ENCODE measurements around the gene CGREF1.
"Not testable (repeated sequence)": the region's sequence is repeated elsewhere in the genome, so short reads cannot be mapped to it uniquely, and the experiment has no call there.

Gene CGREF1

GRCh38 chr2:27123302-27124150 is 4.6 kb upstream of the CGREF1 start, which contains the start of gene ABHD1:
Gene ABHD1 (plus strand): TSS chr2:27123815. CDS start chr2:27123949, 134 bp downstream.
- Histone ChIP-seq H3K27ac (ENCODE audit: poor library complexity, severe bottlenecking) (no peak within 1 kb of the TSS), H3K36me3 (ENCODE audit: low read depth) (no peaks in the 10 kb centered on the region), H3K27me3 (ENCODE audit: insufficient read depth, poor library complexity, severe bottlenecking) (no peaks in the 10 kb centered on the region), H3K4me1 (ENCODE audit: insufficient read depth, poor library complexity, severe bottlenecking) (no peaks in the 10 kb centered on the region), H3K4me3 (ENCODE audit: severe bottlenecking) (peak within 1 kb of the TSS; percentile 36), H3K9me3 (ENCODE audit: severe bottlenecking) (no peaks in the 10 kb centered on the region)
- TF ChIP-seq CTCF (IDR thresholded peaks at IDR 0.05; ENCODE audit: poor library complexity, severe bottlenecking): no peak
- DNase-seq (ENCODE audit: low spot score) (no peak), ATAC-seq (ENCODE audit: low read depth) (peak; percentile 62)

GRCh38 chr2:27122791-27123190 is 3.9 kb upstream of the CGREF1 start:
- TF ChIP-seq CTCF (IDR thresholded peaks at IDR 0.05; ENCODE audit: poor library complexity, severe bottlenecking): no peak
- H3K9me3 ChIP-seq (ENCODE audit: severe bottlenecking): no peaks in the 10 kb centered on the region
- no peak for ATAC-seq (ENCODE audit: low read depth)

GRCh38 chr2:27121906-27122305 is 3.0 kb upstream of the CGREF1 start:
- TF ChIP-seq CTCF (IDR thresholded peaks at IDR 0.05; ENCODE audit: poor library complexity, severe bottlenecking): no peak
- ATAC-seq (ENCODE audit: low read depth) (no peak), DNase-seq (ENCODE audit: low spot score) (no peak)
- H3K27ac ChIP-seq (ENCODE audit: poor library complexity, severe bottlenecking): no peak overlapping the region
- H3K27me3 ChIP-seq (ENCODE audit: insufficient read depth, poor library complexity, severe bottlenecking): no peaks in the 10 kb centered on the region
- H3K4me3 ChIP-seq (ENCODE audit: severe bottlenecking): no peak overlapping the region
- H3K9me3 ChIP-seq (ENCODE audit: severe bottlenecking): no peaks in the 10 kb centered on the region
- no peaks in the 10 kb centered on the region for H3K36me3 ChIP-seq (ENCODE audit: low read depth)
- no peaks in the 10 kb centered on the region for H3K4me1 ChIP-seq (ENCODE audit: insufficient read depth, poor library complexity, severe bottlenecking)

More at GRCh38 chr2:27122791-27123190, 3.9 kb upstream of the CGREF1 start:
- Histone ChIP-seq H3K36me3 (ENCODE audit: low read depth) (no peaks in the 10 kb centered on the region), H3K27ac (ENCODE audit: poor library complexity, severe bottlenecking) (no peak overlapping the region), H3K4me1 (ENCODE audit: insufficient read depth, poor library complexity, severe bottlenecking) (no peaks in the 10 kb centered on the region), H3K4me3 (ENCODE audit: severe bottlenecking) (no peak overlapping the region), H3K27me3 (ENCODE audit: insufficient read depth, poor library complexity, severe bottlenecking) (no peaks in the 10 kb centered on the region)
- DNase-seq (ENCODE audit: low spot score): no peak

- not testable (repeated sequence) for H3K27me3 ChIP-seq (ENCODE audit: insufficient read depth, poor library complexity, severe bottlenecking); ATAC-seq (ENCODE audit: low read depth)
- H3K4me3 ChIP-seq (ENCODE audit: severe bottlenecking): peak overlapping the region; percentile 45
Observed at GRCh38 chr2:27119330-27119670, 372 bp upstream of the CGREF1 start.

GRCh38 chr2:27117995-27118524 is 868 bp downstream of the CGREF1 start:
- no peak for DNase-seq (ENCODE audit: low spot score)
- no peaks in the 10 kb centered on the region for H3K27me3 ChIP-seq (ENCODE audit: insufficient read depth, poor library complexity, severe bottlenecking)
- no peak; the same call in 2 of the 3 replicates for ATAC-seq (ENCODE audit: low read depth)
- no peak for TF ChIP-seq CTCF (IDR thresholded peaks at IDR 0.05; ENCODE audit: poor library complexity, severe bottlenecking)
- H3K27ac ChIP-seq (ENCODE audit: poor library complexity, severe bottlenecking): no peak overlapping the region
- H3K36me3 ChIP-seq (ENCODE audit: low read depth): no peaks in the 10 kb centered on the region
- peak overlapping the region; percentile 45 for H3K4me3 ChIP-seq (ENCODE audit: severe bottlenecking)
- no peaks in the 10 kb centered on the region for H3K9me3 ChIP-seq (ENCODE audit: severe bottlenecking)
- no peaks in the 10 kb centered on the region for H3K4me1 ChIP-seq (ENCODE audit: insufficient read depth, poor library complexity, severe bottlenecking)

More at GRCh38 chr2:27119330-27119670, 372 bp upstream of the CGREF1 start:
- not testable (repeated sequence) for H3K9me3 ChIP-seq (ENCODE audit: severe bottlenecking); H3K27ac ChIP-seq (ENCODE audit: poor library complexity, severe bottlenecking); DNase-seq (ENCODE audit: low spot score); H3K36me3 ChIP-seq (ENCODE audit: low read depth); H3K4me1 ChIP-seq (ENCODE audit: insufficient read depth, poor library complexity, severe bottlenecking)

Data from RWPE2 (cell line).